Activated T-cell treated with anti-CD3 and anti-CD28 coated beads for 48 hours (primary cell): ENCODE data around the gene SRGAP2C.
"Not testable (repeated sequence)": the region's sequence is repeated elsewhere in the genome, so short reads cannot be mapped to it uniquely, and the experiment has no call there.

ENCODE experiments used
- DNase-seq: peaks from one replicate; pipeline ENCODE4 v3.0.0-alpha.2; 2020; ENCODE audit warnings: low read depth

Gene SRGAP2C

GRCh38 chr1:121184290-121185127, at the start of gene SRGAP2C, which contains the start of gene FAM72B:
Gene SRGAP2C (plus strand): TSS chr1:121184975. CDS start chr1:121187447, 2,472 bp downstream.
Gene FAM72B (minus strand): TSS chr1:121184340. CDS start chr1:121183489, 851 bp downstream.
- DNase-seq: peak; percentile 82

DNA sequence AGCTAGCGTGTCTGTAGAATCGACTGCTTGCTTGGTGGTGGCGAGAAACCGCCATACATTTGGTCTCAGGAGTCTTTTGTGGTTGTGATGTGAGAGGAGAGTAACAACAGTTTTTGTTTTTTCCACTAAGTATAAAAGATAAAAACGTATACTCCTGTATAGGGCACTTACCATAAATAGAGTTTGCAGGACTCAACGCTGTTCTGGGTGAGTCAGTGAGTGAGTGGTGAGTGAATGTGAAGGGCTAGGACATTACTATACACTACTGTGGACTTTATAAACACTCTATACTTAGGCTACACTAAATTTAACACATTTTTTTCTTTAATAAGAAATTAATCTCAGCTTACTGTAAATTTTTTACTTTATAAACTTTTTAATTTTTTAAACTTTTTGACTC, 44.4 kb upstream of the SRGAP2C start:
- DNase-seq: not testable (repeated sequence)

DNA sequence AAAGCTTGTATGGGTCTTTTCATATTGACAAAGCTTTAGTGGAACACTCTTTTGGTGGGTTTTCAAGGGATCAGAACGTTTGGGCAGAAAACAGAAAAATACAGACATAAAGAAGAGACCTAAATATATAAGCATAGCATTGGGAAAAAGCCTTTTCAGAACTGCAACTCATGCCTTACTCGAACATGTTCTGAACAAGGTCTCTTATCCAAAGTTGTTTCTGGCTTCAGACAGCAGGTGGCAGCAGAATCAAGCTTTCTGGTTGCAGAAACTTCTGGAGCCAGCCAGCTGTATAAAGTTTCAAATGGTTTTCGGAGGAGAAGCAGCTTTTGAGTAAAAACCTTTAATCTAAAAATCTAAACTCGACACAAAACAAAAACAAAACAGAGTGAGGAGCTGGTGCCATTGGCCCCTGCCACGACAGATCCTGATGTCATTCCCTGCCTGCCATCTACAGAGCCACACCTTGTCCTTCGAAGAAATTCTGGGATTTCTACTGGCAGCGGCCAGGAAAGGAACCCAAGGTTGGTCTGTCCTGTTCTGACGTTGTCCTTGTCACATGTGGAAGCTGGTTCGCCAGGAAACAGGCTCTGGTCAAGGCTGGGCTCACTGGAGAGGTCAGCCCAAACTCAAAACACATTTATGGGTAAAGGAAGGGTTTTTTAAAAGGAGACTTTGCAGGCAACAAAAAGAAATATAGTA, 36.1 kb upstream of the SRGAP2C start:
- DNase-seq: not testable (repeated sequence)

- not testable (repeated sequence) for DNase-seq
Measured at GRCh38 chr1:121151294-121151693, 33.5 kb upstream of the SRGAP2C start.

DNA sequence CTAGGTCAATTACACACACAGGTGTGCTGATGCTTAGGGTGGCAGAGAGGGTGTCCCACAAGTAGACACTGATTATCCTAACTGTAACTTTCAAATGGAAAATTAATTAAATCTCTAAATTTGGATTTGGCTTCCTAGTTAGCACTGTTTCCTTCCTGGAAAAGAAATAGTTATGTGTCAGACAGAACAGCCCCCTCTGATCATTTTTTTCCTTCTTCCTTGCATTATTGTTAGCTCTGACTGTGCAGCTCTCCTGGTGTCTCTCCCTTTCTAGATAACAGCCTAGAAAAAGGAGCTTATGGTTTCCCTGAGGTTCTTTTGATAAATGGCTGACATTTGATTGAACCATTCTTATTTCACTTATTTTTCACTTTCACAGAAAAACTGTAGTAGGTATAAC, 32.0 kb upstream of the SRGAP2C start:
- DNase-seq: not testable (repeated sequence)

GRCh38 chr1:121154811-121155210, 30.0 kb upstream of the SRGAP2C start:
- DNase-seq: not testable (repeated sequence)

DNA sequence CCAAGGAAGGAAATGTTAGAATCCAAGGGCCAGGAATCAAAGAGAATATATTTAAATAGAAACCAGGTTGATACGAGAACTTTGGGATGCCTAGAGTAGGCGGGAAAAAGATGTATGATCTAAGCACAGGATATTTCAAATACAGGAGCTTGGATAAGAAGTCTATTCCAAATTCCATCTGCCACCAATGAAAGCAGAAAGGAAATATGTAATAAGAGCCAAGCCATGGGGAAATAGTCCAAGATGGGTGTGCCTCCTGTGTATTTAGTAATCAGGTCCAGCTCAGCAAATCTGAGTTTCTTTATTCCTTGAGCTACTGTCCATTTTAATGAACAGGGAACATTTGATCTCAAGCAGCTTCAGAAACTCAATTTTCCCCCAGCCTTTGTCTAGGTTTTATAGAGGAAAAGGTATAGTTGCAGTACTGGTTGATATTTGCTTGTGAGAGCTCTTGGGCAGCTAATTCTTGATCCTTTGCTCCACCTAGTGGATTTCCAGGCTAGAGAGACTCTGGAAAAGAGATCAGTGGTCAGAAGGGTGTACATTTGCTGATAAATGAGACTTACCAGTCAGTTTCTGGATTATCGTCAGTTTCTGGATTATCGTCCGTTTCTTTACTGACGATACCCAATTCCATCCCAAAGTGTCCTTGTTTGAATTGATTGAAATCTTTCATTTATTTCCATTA, 29.0 kb upstream of the SRGAP2C start:
- DNase-seq: not testable (repeated sequence)

GRCh38 chr1:121156958-121157603, 27.7 kb upstream of the SRGAP2C start:
- DNase-seq: not testable (repeated sequence)

GRCh38 chr1:121157609-121158008, 27.2 kb upstream of the SRGAP2C start:
- DNase-seq: not testable (repeated sequence)

DNA sequence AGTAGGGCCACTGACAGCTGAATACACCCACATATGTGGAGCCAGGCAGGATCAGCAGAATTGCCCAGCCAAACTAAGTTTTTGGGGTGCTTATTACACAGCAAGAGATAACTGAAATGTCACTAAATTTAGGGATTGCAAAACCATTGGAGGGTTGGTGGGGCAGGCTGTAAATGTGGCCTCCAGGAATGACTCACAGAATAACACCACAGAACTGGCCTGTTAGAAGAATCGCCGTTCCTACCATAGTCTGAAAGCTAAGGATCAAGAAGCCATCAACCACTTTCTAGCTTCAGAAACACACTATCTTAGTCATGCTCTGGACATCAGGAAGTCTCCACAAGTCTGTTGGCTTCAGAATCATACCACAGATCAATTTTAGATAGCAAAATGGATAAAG, 24.7 kb upstream of the SRGAP2C start:
- DNase-seq: not testable (repeated sequence)

DNA sequence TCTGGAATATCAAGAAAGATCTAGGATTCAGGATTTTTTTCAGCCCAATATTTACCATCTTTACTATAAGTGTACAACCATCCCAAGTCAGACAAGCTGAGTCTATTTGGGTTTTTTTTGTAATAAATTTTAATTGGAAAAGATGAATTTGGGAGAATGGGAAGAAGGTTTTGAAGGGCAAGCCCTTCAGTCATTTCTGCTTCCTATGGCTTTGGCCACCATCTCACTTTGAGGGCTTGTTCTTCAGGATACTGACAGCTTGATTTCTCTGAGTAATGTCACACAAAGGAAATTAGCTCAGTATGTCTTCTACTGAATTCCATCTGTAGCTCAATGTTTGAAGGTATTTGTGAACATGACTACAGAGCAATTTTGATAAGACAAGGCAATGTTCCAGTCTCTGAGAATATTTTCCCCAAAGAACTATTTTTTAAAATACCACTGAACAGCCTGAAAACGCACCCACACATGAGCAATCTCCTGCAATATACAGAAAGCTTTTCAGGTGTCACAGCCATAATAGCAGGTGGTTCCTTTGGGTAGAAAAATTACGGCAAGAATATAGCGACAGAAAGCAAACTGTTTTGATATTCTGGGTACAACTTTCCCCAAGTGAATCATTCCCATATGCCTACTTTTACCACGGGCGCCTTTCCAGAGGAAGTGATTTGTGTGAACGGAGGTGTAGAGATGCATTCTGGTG, 23.4 kb upstream of the SRGAP2C start:
- DNase-seq: not testable (repeated sequence)

DNA sequence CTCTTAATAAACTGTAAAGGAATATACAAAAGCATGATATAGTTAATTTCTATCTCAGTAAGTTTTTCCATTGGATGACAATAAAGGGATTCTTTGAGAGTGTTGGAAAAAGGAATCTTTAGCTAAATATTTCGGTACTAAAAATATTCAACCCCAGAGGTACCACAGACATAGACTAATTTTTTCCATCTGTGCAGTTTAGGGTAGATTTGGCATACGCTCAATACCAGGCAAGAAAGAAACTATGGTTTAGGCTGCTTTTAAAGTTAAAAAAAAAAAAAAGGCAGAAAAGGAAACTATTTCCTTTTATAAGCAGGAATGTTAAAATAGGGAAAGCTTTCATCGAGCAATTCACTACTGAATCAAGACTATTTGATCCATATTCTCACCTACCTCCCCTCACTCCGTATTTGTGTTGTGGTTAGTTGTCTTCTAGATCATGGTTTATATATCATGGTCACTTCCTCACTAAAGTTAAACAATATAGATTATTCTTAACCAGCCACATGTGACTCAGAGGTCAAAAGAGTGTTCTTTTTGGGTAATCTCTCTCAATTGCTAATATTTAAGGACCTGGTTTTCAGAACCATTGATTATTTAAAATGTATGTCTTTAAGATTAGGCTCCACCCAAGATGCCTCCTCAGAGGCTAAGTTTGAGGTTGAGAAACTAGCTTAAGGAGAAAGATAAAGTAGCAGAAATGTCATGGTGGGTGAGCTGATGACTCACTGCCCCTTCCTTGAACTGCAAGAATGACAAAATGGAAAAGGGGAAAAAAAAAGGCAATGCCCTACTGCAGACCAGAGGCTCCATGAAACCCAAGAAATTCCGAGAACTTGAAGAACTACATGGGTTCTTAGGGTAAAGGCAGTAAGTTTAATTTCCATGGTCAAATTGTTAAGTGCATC, 20.7 kb upstream of the SRGAP2C start:
- not testable (repeated sequence) for DNase-seq

DNA sequence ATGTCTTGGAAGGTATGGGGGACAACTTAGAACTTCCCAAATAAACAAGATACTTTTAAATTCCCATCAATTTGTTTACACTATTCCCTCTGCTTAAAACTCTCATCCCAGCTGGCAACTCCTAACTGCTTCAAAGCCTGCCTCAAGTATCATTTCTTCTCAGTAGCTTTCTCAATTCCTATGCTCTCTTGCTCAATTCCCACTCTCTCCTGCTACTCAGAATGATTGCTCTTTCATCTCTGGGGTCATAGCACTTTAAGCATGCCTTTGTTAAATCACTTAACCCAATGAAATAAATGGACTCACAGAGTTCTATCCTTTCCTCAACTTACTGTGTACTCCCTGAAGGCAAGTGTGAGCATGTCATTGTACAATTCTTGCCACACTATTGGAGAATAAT, 19.5 kb upstream of the SRGAP2C start:
- not testable (repeated sequence) for DNase-seq

- not testable (repeated sequence) for DNase-seq
Measured at GRCh38 chr1:121167225-121167738, 17.5 kb upstream of the SRGAP2C start.

DNA sequence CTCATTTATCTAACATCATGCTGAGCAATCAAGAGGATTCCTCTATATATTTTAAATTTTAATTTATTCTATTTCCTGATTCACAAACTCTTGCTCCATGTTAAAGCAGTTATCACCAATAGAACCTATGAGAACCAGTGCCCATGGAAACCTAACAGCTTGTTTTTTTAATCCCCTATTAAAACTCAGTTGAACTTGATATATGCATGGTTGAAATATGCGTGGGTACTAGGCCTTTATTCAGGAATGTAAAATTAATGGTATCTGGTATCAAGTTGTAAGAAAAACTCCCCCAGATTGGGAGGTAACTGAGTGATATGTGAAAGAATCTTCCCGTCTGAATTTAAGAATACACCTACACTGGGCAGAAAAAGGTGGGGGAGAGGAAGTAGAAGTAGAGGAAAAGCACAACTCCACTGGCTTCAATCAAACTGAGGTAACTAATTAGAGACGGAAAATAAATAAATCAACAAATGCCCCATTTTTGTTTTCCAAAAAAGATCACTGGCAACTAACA, 16.6 kb upstream of the SRGAP2C start:
- not testable (repeated sequence) for DNase-seq

DNA sequence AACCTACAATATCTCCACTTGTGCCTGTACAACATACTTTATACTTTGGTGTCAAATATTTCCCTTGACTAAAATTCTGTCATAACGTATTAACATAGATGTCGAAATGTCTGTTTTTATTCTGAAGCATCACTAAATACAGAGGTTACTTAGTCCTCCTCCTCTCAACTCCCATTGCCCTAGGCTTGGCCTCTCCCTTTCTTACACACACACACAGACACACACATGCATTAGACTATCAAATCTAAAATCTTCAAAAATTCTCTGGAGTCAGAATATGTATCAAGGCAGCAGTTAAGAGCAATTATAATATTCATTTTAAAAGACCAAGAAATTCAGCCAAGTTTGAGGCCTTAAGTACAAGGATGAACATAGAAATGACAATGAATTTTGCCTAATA, 8.1 kb upstream of the SRGAP2C start:
- not testable (repeated sequence) for DNase-seq

GRCh38 chr1:121178197-121178596, 6.6 kb upstream of the SRGAP2C start:
- not testable (repeated sequence) for DNase-seq

- not testable (repeated sequence) for DNase-seq
Measured at GRCh38 chr1:121183867-121184266, 908 bp upstream of the SRGAP2C start.

DNA sequence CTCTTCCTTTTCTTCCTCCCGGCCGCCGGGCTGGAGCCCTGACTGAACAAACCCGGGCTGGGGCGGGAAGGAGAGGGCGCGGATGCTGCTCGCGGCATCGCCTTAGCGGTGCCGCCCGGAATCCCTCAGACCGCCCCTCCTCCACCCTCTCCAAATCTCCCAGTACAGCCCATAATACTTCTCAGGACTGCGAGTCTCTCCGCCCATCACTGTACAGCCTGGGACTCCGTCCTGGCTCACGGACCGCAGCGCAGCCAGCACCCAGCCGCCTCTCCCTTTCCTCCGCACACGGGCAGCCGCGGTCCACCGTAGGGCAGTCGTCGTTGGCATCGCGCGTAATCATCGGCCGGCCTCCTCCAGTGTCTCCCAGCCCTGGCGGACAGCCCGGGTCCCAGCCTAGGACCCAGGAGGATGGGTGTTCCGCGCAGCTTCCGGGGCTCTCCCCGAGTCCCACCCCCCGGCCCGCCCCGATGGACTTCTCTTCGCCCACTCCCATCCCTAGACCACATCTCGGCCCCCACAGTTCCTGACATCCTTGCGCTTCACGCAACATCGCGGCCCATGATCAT, 449 bp downstream of the SRGAP2C start:
- not testable (repeated sequence) for DNase-seq
